ENCODE results near the gene ADAT2.

The ADAT2 gene

DNA sequence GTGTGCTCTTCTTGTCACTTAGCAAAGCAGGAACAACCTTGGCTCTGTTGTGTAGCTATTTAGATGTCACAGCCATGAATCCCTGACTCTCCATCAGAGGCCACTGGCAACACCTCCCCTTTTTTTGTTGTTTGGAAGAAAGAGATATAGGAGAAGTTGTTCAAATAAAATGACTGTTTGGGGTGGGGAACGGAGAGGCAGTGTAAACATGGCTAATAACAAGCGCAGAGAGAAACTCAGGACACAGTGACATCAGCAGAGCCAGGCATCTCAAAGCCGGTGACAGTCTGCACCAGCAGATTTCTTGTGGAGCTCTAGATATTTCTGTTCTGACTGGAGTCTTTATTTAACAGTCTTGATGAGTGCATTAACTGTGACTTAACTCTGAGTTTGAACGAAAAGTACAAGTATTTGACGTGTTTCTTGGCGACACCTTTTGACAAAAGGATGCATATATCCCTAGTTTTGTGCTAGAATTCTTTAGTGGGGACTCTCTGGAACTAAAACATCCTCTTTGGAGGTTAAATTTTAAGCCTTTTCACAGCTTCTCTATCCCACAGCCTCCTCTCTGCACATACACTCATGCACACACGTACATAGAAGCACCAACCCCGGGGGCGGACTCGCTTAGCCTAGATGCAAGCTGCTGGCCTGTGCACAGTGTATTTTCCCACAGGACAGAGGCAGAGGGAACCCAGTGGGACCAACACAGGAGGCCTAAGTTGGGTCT is 53.8 kb downstream of the ADAT2 start:
- FAIRE-seq = no peak

DNA sequence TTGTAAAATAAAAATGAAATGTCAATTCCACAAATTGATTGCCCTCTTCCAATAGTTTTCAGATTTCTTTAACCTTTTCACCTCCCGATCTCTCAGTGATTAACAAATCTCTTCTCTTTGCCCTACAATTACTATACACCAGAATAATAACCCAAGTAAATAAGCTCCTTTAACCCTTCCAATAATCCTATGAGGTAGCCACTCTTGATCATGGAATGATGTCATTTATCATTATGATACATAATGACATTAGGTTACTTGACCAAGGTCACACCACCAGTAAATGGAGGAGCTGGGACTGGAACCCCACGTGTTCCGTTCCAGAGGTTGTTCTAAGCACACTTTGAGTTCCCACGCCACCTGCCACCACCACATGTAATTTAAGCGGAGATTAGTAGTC is 54.8 kb downstream of the ADAT2 start:
- FAIRE-seq = no peak

DNA sequence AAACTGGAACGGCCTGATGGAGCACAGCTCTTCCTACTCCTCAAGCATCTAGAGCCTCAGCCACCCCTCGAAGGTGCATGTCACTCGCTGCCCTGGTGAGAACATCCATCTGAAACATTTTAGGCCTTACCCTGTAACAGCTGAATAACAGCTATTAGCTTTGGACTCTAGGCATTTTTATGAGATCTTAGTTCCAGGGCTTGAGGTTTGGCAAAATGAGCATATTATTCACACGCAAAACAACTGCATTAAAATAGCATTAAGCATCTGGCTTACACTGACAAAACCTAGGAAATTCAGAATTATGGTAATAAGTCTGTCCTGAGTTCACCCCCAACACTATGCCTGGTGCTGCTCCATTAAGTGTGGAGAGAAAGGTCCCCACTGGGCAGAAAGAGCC is 56.1 kb downstream of the ADAT2 start:
- no peak for FAIRE-seq

DNA sequence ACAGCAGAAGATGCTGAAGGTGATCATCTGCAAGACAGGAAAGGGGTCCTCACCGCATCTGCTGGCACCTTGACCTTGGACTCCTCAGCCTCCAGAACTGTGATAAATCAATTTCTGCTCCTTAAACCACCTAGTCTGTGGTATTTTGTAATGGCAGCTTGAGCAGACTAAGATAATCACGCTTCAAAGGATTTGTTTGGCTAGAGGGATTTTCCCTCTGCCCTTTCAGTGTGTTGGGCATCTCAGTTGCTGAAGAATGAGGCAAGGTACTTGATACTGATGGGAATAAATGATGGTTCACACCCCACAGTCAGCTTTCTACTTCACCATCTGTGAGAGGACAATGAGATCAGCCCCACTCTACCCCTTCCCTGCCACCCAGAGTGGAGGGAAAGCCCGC is 60.2 kb downstream of the ADAT2 start:
- FAIRE-seq = no peak

DNA sequence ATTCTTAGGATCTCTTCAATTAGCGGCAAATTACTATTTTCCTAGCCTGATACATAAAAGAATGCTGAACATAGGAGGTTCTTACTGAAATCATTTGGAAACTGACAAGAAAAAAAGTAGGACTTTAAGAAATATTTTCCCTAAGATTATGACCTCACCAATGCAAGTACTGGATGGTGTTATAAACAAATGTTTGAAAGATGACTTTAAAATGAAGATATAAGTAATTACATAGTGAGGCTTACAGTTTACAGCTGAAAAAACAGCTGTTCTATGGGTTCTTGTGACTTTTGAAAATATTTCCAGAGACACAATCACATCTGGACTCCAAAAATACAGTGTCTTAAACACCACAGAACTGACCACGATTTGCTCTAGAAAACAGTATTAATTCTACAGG is 64.9 kb downstream of the ADAT2 start:
- FAIRE-seq = no peak

DNA sequence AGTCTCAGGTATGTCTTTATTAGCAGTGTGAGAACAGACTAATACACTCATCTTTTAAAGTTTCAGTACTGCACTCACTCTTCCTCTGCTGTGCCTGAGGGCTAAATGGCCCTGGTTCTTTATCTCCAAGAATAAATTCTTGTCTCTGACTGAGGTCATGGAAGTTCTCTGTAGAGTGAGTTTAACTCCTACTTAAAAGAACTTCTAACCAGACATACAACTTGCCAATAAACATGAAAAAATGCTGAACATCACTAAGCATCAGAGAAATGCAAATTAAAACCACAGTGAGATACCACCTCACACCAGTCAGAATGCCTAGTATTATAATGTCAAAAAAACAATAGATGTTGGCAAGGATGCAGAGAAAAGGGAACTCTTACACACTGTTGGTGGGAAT is 73.6 kb downstream of the ADAT2 start:
- no peak for FAIRE-seq

DNA sequence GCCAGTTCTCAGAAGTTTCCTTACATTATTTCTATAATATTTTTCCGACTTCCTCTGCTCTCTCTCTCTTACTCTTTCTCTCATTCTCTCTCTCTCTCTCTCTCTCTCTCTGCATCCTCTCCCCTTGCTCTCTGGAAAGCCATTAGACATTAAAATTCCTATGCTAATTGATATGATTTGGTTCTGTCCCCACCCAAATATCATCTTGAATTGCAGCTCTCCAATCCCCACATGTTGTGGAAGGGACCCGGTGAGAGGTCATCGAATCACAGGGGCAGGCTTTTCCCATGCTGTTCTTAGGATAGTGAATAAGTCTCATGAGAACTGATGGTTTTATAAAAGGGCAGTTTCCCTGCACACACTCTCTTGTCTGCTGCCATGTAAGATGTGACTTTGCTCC is 74.1 kb downstream of the ADAT2 start:
- no peak for FAIRE-seq

DNA sequence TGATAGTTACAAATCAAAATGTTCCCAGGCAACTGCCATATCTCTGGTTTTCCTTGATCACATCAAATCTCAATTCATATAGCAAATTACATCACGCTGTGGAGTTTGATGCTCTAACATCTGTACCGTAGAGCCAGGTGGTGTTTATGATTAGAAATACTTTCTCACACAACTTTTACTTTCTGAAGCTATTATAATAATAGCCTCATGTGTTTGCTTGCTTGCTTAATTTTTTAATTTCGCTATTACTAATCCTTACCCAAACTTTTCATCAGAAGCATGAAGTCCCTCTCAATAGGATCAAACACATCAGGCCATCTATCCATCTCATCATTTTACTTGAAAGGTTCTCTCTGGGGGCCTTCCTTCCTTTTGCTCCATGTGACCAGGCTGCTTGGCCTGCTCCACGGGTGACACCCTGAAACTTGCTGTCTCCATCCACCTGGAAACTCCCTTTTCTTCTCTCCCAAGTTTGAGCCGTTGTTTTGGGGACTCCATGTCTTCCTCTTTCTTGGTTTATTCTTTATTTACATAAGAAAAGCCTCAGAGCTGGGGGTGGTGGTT is 75.4 kb downstream of the ADAT2 start:
- no peak for FAIRE-seq

DNA sequence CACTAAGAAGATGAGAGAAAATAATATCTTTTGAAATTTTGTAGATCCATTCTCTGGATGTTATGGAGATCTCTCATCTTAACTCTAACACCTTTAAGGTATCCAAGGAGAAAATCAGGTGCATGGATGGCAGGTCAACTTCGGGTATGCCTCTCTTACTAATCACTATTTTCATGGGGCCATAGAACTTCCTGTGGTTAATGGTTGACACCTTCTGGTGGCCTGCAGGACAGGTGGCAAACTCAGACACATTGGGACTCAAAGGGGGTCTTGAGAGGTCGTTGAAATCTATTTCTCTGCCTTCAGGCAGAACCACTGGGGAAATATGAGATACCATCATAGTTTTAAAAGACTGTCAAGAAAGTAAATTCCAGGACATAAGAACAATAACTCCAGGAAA is 76.5 kb downstream of the ADAT2 start:
- no peak for FAIRE-seq
